Memory B cell (primary cell): ENCODE measurements around the gene PTPRN2.
"Not testable (repeated sequence)": the region's sequence is repeated elsewhere in the genome, so short reads cannot be mapped to it uniquely, and the experiment has no call there.

ENCODE experiments used
- ATAC-seq: fragments of 150-1000 bp; cut with Tn5 transposase; 2 replicates; pipeline ENCODE4 v1.10.0; 2021; ENCODE audit warnings: low read depth, mild to moderate bottlenecking, moderate library complexity
- DNase-seq, 2 donors: peaks; one replicate each; pipeline ENCODE4 v3.0.0; 2022; ENCODE audit warnings: low spot score in 2 of 2
- H3K27ac Mint-ChIP-seq: one replicate; pipeline ENCODE4 v1.8.0; 2022; ENCODE audit warnings: mild to moderate bottlenecking, moderate library complexity, mixed read lengths
- H3K27me3 Mint-ChIP-seq: one replicate; pipeline ENCODE4 v1.8.0; 2022; ENCODE audit warnings: mixed read lengths
- H3K36me3 Mint-ChIP-seq: one replicate; pipeline ENCODE4 v1.8.0; 2022; ENCODE audit warnings: mild to moderate bottlenecking, mixed read lengths
- H3K4me1 Mint-ChIP-seq: one replicate; pipeline ENCODE4 v1.8.0; 2022; ENCODE audit warnings: mixed read lengths
- H3K4me3 Mint-ChIP-seq: one replicate; pipeline ENCODE4 v1.8.0; 2022; ENCODE audit warnings: mild to moderate bottlenecking, moderate library complexity, mixed read lengths
- H3K9me3 Mint-ChIP-seq: one replicate; pipeline ENCODE4 v1.8.0; 2022; ENCODE audit warnings: mixed read lengths

Gene PTPRN2

GRCh38 chr7:157735826-157736225 is 851.8 kb downstream of the PTPRN2 start:
- DNase-seq (no peak), ATAC-seq (no peak)
- no peaks in the 10 kb centered on the region for H3K27me3 Mint-ChIP-seq
- H3K9me3 Mint-ChIP-seq, result peaks cover 3% of the 10 kb centered on the region
- no peaks in the 10 kb centered on the region for H3K4me1 Mint-ChIP-seq
- H3K4me3 Mint-ChIP-seq, result no peak overlapping the region
- no peak overlapping the region for H3K27ac Mint-ChIP-seq
- H3K36me3 Mint-ChIP-seq, result no peaks in the 10 kb centered on the region

GRCh38 chr7:157734676-157735640 is 852.7 kb downstream of the PTPRN2 start:
- Mint-ChIP-seq H3K4me1 (no peaks in the 10 kb centered on the region), H3K27ac (no peak overlapping the region), H3K27me3 (no peaks in the 10 kb centered on the region), H3K36me3 (no peaks in the 10 kb centered on the region), H3K4me3 (no peak overlapping the region), H3K9me3 (peaks cover 3% of the 10 kb centered on the region)
- ATAC-seq, result no peak
- DNase-seq, result no peak

GRCh38 chr7:157733760-157734395 is 853.7 kb downstream of the PTPRN2 start:
- not testable (repeated sequence) for H3K36me3 Mint-ChIP-seq, H3K4me3 Mint-ChIP-seq, ATAC-seq, H3K9me3 Mint-ChIP-seq, H3K27me3 Mint-ChIP-seq, DNase-seq, H3K27ac Mint-ChIP-seq, H3K4me1 Mint-ChIP-seq

- H3K27ac Mint-ChIP-seq, result no peak overlapping the region
- H3K36me3 Mint-ChIP-seq, result no peaks in the 10 kb centered on the region
- H3K4me3 Mint-ChIP-seq, result no peak overlapping the region
- no peak for ATAC-seq
- H3K9me3 Mint-ChIP-seq, result peaks cover 3% of the 10 kb centered on the region
- H3K27me3 Mint-ChIP-seq, result no peaks in the 10 kb centered on the region
- H3K4me1 Mint-ChIP-seq, result no peaks in the 10 kb centered on the region
- no peak for DNase-seq
These were observed 856.5 kb downstream of the PTPRN2 start for GRCh38 chr7:157731126-157731525.

GRCh38 chr7:157730614-157731013 is 857.0 kb downstream of the PTPRN2 start:
- Mint-ChIP-seq H3K36me3 (no peaks in the 10 kb centered on the region), H3K27ac (no peak overlapping the region), H3K4me3 (no peak overlapping the region), H3K4me1 (no peaks in the 10 kb centered on the region), H3K9me3 (peaks cover 3% of the 10 kb centered on the region), H3K27me3 (no peaks in the 10 kb centered on the region)
- no peak for ATAC-seq
- no peak for DNase-seq

GRCh38 chr7:157729566-157729965 is 858.1 kb downstream of the PTPRN2 start:
- Mint-ChIP-seq H3K27ac (no peak overlapping the region), H3K4me3 (no peak overlapping the region), H3K4me1 (no peaks in the 10 kb centered on the region), H3K9me3 (peaks cover 3% of the 10 kb centered on the region), H3K27me3 (no peaks in the 10 kb centered on the region), H3K36me3 (no peaks in the 10 kb centered on the region)
- DNase-seq (no peak), ATAC-seq (no peak)

- Mint-ChIP-seq H3K27ac (no peak overlapping the region), H3K36me3 (no peaks in the 10 kb centered on the region), H3K9me3 (no peaks in the 10 kb centered on the region), H3K4me3 (no peak overlapping the region), H3K27me3 (no peaks in the 10 kb centered on the region), H3K4me1 (no peaks in the 10 kb centered on the region)
- DNase-seq (no peak), ATAC-seq (no peak)
These were observed 859.5 kb downstream of the PTPRN2 start for GRCh38 chr7:157727964-157728615.

GRCh38 chr7:157726764-157727163 is 860.9 kb downstream of the PTPRN2 start:
- Mint-ChIP-seq H3K36me3 (no peaks in the 10 kb centered on the region), H3K9me3 (no peaks in the 10 kb centered on the region), H3K27ac (no peak overlapping the region), H3K4me3 (no peak overlapping the region), H3K27me3 (no peaks in the 10 kb centered on the region), H3K4me1 (no peaks in the 10 kb centered on the region)
- DNase-seq (no peak), ATAC-seq (no peak)

GRCh38 chr7:157725312-157725711 is 862.3 kb downstream of the PTPRN2 start:
- H3K27me3 Mint-ChIP-seq, H3K4me1 Mint-ChIP-seq, H3K36me3 Mint-ChIP-seq, H3K27ac Mint-ChIP-seq, ATAC-seq, H3K9me3 Mint-ChIP-seq, H3K4me3 Mint-ChIP-seq, DNase-seq: not testable (repeated sequence)

- no peaks in the 10 kb centered on the region for H3K9me3 Mint-ChIP-seq
- no peaks in the 10 kb centered on the region for H3K27me3 Mint-ChIP-seq
- H3K27ac Mint-ChIP-seq, result no peak overlapping the region
- DNase-seq, result no peak
- H3K36me3 Mint-ChIP-seq, result no peaks in the 10 kb centered on the region
- no peak for ATAC-seq
- H3K4me3 Mint-ChIP-seq, result no peak overlapping the region
- no peaks in the 10 kb centered on the region for H3K4me1 Mint-ChIP-seq
These were observed 864.4 kb downstream of the PTPRN2 start for GRCh38 chr7:157723205-157723604.

- Mint-ChIP-seq H3K4me3 (no peak overlapping the region), H3K27ac (no peak overlapping the region), H3K9me3 (no peaks in the 10 kb centered on the region), H3K4me1 (no peaks in the 10 kb centered on the region), H3K27me3 (no peaks in the 10 kb centered on the region), H3K36me3 (no peaks in the 10 kb centered on the region)
- ATAC-seq, result no peak
- no peak for DNase-seq
These were observed 865.2 kb downstream of the PTPRN2 start for GRCh38 chr7:157722137-157723060.

GRCh38 chr7:157721468-157722136 is 866.0 kb downstream of the PTPRN2 start:
- no peaks in the 10 kb centered on the region for H3K36me3 Mint-ChIP-seq
- H3K4me3 Mint-ChIP-seq, result no peak overlapping the region
- no peak for DNase-seq
- no peaks in the 10 kb centered on the region for H3K27me3 Mint-ChIP-seq
- no peak for ATAC-seq
- H3K4me1 Mint-ChIP-seq, result no peaks in the 10 kb centered on the region
- no peak overlapping the region for H3K27ac Mint-ChIP-seq
- H3K9me3 Mint-ChIP-seq, result no peaks in the 10 kb centered on the region
